Fibroblast of lung (primary cell): Measurements from ENCODE around the gene FBXO41. TPM values are rescaled to one million over a fixed set of nuclear protein-coding genes. Genes with fewer than 3 reads are reported as not detected.

ENCODE experiments used
- DNase-seq, 2 donors: peaks; one replicate each; pipeline versions ENCODE4 v3.0.0 to v3.0.0-alpha.2; 2010; ENCODE audit warnings: low read depth in 2 of 2
- H2AFZ ChIP-seq: 2 replicates; pipeline ENCODE4 v1.5.1; 2012; ENCODE audit warnings: low read length, control low read depth, inconsistent platforms
- H3K27ac ChIP-seq: 2 replicates; pipeline ENCODE4 v1.5.1; 2011; ENCODE audit warnings: low read length, control low read depth; ENCODE audit not compliant: insufficient read depth
- H3K27me3 ChIP-seq: 2 replicates; pipeline ENCODE4 v1.5.1; 2011; ENCODE audit warnings: mild to moderate bottlenecking, low read length; ENCODE audit not compliant: control insufficient read depth, insufficient read depth
- H3K36me3 ChIP-seq: 2 replicates; pipeline ENCODE4 v1.5.1; 2011; ENCODE audit warnings: low read length; ENCODE audit not compliant: control insufficient read depth, insufficient read depth
- H3K4me1 ChIP-seq: 2 replicates; pipeline ENCODE4 v1.5.1; 2011; ENCODE audit warnings: low read length; ENCODE audit not compliant: control insufficient read depth, insufficient read depth; ENCODE audit errors: extremely low read depth
- H3K4me2 ChIP-seq: 2 replicates; pipeline ENCODE4 v1.5.1; 2011; ENCODE audit warnings: low read length, control low read depth; ENCODE audit not compliant: insufficient read depth; ENCODE audit errors: extremely low read depth
- H3K4me3 ChIP-seq, 4 experiments: fragments of 200-600 bp in 1 of 4; sonication (generic) in 1 of 4; replicated peaks in 1 of 4; 2 replicates each; pipeline ENCODE4 v1.5.1; 2011 to 2016; ENCODE audit warnings: low read length in 4 of 4, low read depth in 3 of 4, mild to moderate bottlenecking in 3 of 4, control low read depth in 2 of 4, inconsistent platforms in 1 of 4, mixed read lengths in 1 of 4; ENCODE audit not compliant: insufficient read depth in 1 of 4; ENCODE audit errors: control extremely low read depth in 1 of 4
- H3K79me2 ChIP-seq: 2 replicates; pipeline ENCODE4 v1.5.1; 2012; ENCODE audit warnings: mild to moderate bottlenecking, low read length, inconsistent platforms; ENCODE audit not compliant: control insufficient read depth, insufficient read depth
- H3K9ac ChIP-seq: 2 replicates; pipeline ENCODE4 v1.5.1; 2011; ENCODE audit warnings: mild to moderate bottlenecking, low read length, control low read depth; ENCODE audit not compliant: insufficient read depth
- H3K9me3 ChIP-seq: 2 replicates; pipeline ENCODE4 v1.5.1; 2012; ENCODE audit warnings: low read depth, low read length; ENCODE audit not compliant: control insufficient read depth, insufficient read depth
- H4K20me1 ChIP-seq: 2 replicates; pipeline ENCODE4 v1.5.1; 2011; ENCODE audit warnings: low read length; ENCODE audit not compliant: control insufficient read depth, insufficient read depth; ENCODE audit errors: extremely low read depth
- CTCF ChIP-seq, 2 donors: IDR thresholded peaks in 1 of 2; conservative IDR thresholded peaks in 1 of 2; 1 replicate in 1 of 2; 2 replicates in 1 of 2; pipeline ENCODE4 v1.5.1; 2011 to 2012; ENCODE audit warnings: low read length in 2 of 2, control low read depth in 1 of 2, inconsistent platforms in 1 of 2, low read depth in 1 of 2, mild to moderate bottlenecking in 1 of 2
- EZH2 ChIP-seq: IDR thresholded peaks from 2 replicates; pipeline ENCODE4 v1.5.1; 2012; ENCODE audit warnings: low read length, control low read depth, mild to moderate bottlenecking; ENCODE audit errors: missing control alignments
- polyA plus RNA-seq, 2 donors: library from polyadenylated mRNA; depleted of rRNA in 1 of 2; stranded (reverse) in 1 of 2; unstranded in 1 of 2; fragments of >200 nt; gene quantifications; 2 replicates each; pipeline ENCODE4 v1.2.1, GENCODE V29; 2011 to 2012; ENCODE audit warnings: missing spikeins in 1 of 2
- total RNA-seq: library from RNA; depleted of rRNA; stranded (reverse); fragments of >200 nt; gene quantifications from 2 replicates; pipeline ENCODE4 v1.2.1, GENCODE V29; 2014

FBXO41 gene
- total and polyA plus RNA-seq, 2 donors (not counting 1 experiment from before 2014, with no cell fraction given): 0.51 to 1.2 TPM

GRCh38 chr2:73267008-73267407 is 17.3 kb downstream of the FBXO41 start:
- Histone ChIP-seq H3K4me3 (no peak overlapping the region), H3K4me1 (no peaks in the 10 kb centered on the region), H3K9me3 (no peaks in the 10 kb centered on the region), H3K36me3 (no peaks in the 10 kb centered on the region), H3K4me2 (no peak overlapping the region), H2AFZ (no peak overlapping the region), H3K9ac (no peak overlapping the region), H3K79me2 (no peaks in the 10 kb centered on the region), H4K20me1 (no peaks in the 10 kb centered on the region), H3K27ac (no peak overlapping the region), H3K27me3 (peaks cover 38% of the 10 kb centered on the region)
- DNase-seq: no peak
- no peak for TF ChIP-seq EZH2
- TF ChIP-seq CTCF (conservative IDR thresholded peaks at IDR 0.05 in 1 of 2, IDR thresholded peaks at IDR 0.05 in 1 of 2; ENCODE audit: low read depth in 1 of 2, low read length in 2 of 2): no peak

GRCh38 chr2:73266061-73266901 is 18.0 kb downstream of the FBXO41 start:
- Histone ChIP-seq H3K9ac (no peak overlapping the region), H2AFZ (no peak overlapping the region)
- peak; percentile 29 to 44 for DNase-seq

More at GRCh38 chr2:73266061-73266901, 18.0 kb downstream of the FBXO41 start:
- no peaks in the 10 kb centered on the region for H3K79me2 ChIP-seq
- H3K36me3 ChIP-seq: no peaks in the 10 kb centered on the region
- no peaks in the 10 kb centered on the region for H4K20me1 ChIP-seq
- H3K27me3 ChIP-seq: peaks cover 38% of the 10 kb centered on the region
- no peaks in the 10 kb centered on the region for H3K9me3 ChIP-seq
- no peak overlapping the region for H3K4me2 ChIP-seq
- TF ChIP-seq CTCF (conservative IDR thresholded peaks at IDR 0.05 in 1 of 2, IDR thresholded peaks at IDR 0.05 in 1 of 2; ENCODE audit: low read depth in 1 of 2, low read length in 2 of 2) (no peak), EZH2 (no peak)
- no peak overlapping the region for H3K4me3 ChIP-seq
- no peak overlapping the region for H3K27ac ChIP-seq
- no peaks in the 10 kb centered on the region for H3K4me1 ChIP-seq
